PC-3 (cell line): ENCODE results near the gene CELA3A.
"Not testable (repeated sequence)": the region's sequence is repeated elsewhere in the genome, so short reads cannot be mapped to it uniquely, and the experiment has no call there.

Source experiments
- EZH2 ChIP-seq: fragments of 300-600 bp; sonication (generic); IDR thresholded peaks from one replicate; pipeline ENCODE4 v1.6.1; 2017; ENCODE audit warnings: antibody characterized with exemption, mild to moderate bottlenecking, low read length; ENCODE audit not compliant: unreplicated experiment
- TF ChIP-seq, protein P1 (sequence below): fragments of 300-600 bp; sonication (generic); conservative IDR thresholded peaks from 2 replicates; pipeline ENCODE4 v1.5.1; 2017; ENCODE audit warnings: antibody characterized with exemption, low read depth, mild to moderate bottlenecking, low read length

DNA sequence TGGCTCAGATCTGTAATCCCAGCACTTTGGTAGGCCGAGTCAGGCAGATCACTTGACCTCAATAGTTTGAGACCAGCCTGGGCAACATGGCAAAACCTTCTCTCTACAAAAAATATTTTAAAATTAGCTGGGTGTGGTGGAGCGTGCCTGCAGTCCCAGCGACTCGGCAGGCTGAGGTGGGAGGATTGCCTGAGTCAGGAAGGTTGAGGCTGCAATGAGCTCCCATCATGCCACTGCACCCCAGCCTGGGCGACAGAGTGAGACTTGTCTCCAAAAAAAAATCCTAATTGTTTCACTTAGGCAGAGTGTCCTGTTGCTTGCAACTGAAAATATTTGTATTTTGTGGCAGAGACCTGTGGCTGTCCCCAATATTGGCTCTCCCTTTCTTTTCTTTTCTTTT lies 32.4 kb upstream of the CELA3A start:
- TF ChIP-seq, protein P1, sequence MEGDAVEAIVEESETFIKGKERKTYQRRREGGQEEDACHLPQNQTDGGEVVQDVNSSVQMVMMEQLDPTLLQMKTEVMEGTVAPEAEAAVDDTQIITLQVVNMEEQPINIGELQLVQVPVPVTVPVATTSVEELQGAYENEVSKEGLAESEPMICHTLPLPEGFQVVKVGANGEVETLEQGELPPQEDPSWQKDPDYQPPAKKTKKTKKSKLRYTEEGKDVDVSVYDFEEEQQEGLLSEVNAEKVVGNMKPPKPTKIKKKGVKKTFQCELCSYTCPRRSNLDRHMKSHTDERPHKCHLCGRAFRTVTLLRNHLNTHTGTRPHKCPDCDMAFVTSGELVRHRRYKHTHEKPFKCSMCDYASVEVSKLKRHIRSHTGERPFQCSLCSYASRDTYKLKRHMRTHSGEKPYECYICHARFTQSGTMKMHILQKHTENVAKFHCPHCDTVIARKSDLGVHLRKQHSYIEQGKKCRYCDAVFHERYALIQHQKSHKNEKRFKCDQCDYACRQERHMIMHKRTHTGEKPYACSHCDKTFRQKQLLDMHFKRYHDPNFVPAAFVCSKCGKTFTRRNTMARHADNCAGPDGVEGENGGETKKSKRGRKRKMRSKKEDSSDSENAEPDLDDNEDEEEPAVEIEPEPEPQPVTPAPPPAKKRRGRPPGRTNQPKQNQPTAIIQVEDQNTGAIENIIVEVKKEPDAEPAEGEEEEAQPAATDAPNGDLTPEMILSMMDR = not testable (repeated sequence)
- TF ChIP-seq EZH2 = not testable (repeated sequence)
